ENCODE data around the gene LMNTD2. TPM values are rescaled to one million over a fixed set of nuclear protein-coding genes. Genes with fewer than 3 reads are reported as not detected.

The LMNTD2 gene
- total RNA-seq, 1 experiment from 2014 or later = 4.0 TPM

DNA sequence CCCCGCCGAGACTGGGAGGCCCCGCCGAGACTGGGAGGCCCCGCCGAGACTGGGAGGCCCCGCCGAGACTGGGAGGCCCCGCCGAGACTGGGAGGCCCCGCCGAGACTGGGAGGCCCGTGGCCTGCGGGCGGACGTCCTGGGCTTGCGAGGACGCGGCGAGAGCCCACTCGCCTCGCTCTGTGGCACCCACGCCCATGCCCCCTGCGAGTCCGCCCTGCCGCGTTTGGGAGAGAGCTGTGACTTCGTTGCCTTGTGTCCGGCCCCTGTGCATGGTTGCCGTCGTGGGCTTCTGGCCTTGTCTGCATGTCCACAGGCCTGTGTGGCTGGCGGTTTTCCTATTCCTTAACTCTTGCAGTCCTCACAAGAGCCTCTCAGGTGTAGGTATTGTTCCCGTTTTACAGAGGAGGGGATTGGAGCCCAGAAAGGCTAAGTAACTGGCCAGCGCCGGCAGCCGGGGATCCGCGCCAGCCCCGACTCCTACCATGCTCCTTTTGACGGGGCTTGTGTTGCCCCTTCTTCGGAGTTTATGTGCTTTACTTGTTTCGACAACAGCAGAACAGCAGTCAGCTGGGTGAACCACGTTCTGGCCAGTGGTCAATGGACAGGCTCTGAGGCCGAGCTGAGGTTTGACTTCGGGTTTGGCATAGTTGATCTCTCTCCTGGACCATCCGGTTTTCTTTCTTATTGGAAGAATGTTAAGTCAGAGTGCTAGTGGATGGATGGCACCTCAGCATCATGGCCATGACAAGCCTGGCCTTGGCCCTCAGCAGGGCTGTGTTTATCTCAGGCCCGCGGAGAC lies 16.5 kb upstream of the LMNTD2 start (continued):
- TF ChIP-seq ZNF219 (CRISPR knock-in tag; IDR thresholded peaks at IDR 0.05; ENCODE audit: borderline replicate concordance) (no peak), FOXJ3 (CRISPR knock-in tag; IDR thresholded peaks at IDR 0.05; ENCODE audit: borderline replicate concordance) (no peak), FOXP1 (CRISPR knock-in tag; IDR thresholded peaks at IDR 0.05; ENCODE audit: borderline replicate concordance) (no peak), ELF4 (CRISPR knock-in tag; IDR thresholded peaks at IDR 0.05; ENCODE audit: low read depth) (no peak)
- TF ChIP-seq, protein P1, sequence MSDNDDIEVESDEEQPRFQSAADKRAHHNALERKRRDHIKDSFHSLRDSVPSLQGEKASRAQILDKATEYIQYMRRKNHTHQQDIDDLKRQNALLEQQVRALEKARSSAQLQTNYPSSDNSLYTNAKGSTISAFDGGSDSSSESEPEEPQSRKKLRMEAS (CRISPR knock-in tag; IDR thresholded peaks at IDR 0.05) = no peak

DNA sequence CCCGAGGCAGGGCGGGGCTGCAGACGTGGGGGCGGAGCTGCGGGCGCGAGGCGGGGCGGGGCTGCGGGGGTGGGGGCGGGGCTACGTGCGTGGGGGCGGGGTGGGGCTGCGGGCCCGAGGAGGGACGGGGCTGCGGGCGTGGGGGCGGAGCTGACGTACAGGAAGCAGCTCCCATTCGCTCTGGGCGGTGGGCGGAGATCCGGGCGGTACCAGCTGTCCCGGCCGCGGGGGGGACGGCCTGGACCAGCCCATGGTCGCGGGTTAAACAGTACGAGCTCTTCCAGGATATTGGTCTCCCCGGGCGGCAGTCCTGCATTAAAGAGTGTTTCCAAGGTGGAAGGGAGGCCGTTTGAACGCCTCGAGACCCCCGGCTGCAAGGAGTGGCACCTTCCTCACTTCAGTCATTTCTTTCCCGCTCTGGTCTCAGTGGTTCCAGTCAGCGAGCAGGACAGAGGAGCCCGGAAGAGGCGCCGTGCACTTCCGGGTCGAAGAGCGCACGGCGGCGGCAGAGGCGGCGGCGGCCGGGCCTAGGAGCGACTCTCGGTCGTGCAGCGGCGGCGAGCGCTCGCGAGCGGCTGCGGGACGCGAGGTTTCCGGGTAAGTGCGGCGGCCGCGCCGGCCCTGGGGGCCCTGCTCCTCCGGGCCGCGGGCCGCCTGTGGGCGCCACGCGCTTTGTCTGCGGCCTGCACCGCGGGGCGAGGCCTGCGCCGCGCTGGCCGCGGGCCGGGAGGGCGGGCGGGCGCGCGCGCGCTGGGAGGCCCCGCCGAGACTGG lies 15.6 kb upstream of the LMNTD2 start, which contains the start of gene PHRF1:
PHRF1 (plus strand) TSS at position 475 of the 773 bp plus-strand sequence. CDS start 5,043 bp downstream, outside the sequence.
- peaks cover 22% of the 10 kb centered on the region for H3K27me3 Mint-ChIP-seq (ENCODE audit: low read depth)
- peak within 1 kb of the TSS; percentile 100 for H3K27ac Mint-ChIP-seq
- ChIA-PET POLR2A (interaction anchor here (0.7 to 1.5 kb wide), 8 partner anchors 9 to 119 kb away, joined by 3 to 5 read pairs (median 3); partner anchors contain the start of gene DEAF1), CTCF (interaction anchor here (0.6 to 2.0 kb wide), 15 partner anchors 10 to 369 kb away, joined by 3 to 29 read pairs (median 3); partner anchors contain the start of genes BET1L, CEND1, IRF7 and PNPLA2)
- peak; percentile 85 for ATAC-seq
- peak within 1 kb of the TSS; percentile 94 for H3K4me3 Mint-ChIP-seq
- H3K36me3 Mint-ChIP-seq = 0 out of 2 replicates have a peak, but pooled peaks cover 5% of the 10 kb centered on the region
- H3K4me1 Mint-ChIP-seq = peaks cover 35% of the 10 kb centered on the region
- no peaks in the 10 kb centered on the region for H3K9me3 Mint-ChIP-seq
- DNase-seq (ENCODE audit: low spot score) = peak; percentile 95
- TF ChIP-seq, protein P2, sequence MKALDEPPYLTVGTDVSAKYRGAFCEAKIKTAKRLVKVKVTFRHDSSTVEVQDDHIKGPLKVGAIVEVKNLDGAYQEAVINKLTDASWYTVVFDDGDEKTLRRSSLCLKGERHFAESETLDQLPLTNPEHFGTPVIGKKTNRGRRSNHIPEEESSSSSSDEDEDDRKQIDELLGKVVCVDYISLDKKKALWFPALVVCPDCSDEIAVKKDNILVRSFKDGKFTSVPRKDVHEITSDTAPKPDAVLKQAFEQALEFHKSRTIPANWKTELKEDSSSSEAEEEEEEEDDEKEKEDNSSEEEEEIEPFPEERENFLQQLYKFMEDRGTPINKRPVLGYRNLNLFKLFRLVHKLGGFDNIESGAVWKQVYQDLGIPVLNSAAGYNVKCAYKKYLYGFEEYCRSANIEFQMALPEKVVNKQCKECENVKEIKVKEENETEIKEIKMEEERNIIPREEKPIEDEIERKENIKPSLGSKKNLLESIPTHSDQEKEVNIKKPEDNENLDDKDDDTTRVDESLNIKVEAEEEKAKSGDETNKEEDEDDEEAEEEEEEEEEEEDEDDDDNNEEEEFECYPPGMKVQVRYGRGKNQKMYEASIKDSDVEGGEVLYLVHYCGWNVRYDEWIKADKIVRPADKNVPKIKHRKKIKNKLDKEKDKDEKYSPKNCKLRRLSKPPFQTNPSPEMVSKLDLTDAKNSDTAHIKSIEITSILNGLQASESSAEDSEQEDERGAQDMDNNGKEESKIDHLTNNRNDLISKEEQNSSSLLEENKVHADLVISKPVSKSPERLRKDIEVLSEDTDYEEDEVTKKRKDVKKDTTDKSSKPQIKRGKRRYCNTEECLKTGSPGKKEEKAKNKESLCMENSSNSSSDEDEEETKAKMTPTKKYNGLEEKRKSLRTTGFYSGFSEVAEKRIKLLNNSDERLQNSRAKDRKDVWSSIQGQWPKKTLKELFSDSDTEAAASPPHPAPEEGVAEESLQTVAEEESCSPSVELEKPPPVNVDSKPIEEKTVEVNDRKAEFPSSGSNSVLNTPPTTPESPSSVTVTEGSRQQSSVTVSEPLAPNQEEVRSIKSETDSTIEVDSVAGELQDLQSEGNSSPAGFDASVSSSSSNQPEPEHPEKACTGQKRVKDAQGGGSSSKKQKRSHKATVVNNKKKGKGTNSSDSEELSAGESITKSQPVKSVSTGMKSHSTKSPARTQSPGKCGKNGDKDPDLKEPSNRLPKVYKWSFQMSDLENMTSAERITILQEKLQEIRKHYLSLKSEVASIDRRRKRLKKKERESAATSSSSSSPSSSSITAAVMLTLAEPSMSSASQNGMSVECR (CRISPR knock-in tag; IDR thresholded peaks at IDR 0.05; ENCODE audit: borderline replicate concordance) = 0 out of 2 replicates have a peak, but pooled peaks have one; percentile 44
- TF ChIP-seq ETV6 (CRISPR knock-in tag; IDR thresholded peaks at IDR 0.05) (peak; percentile 32; the same call in 1 of the 2 replicates), CREM (CRISPR knock-in tag; IDR thresholded peaks at IDR 0.05) (no peak), JUN (CRISPR knock-in tag; IDR thresholded peaks at IDR 0.05) (no peak), NR3C1 (CRISPR knock-in tag; conservative IDR thresholded peaks at IDR 0.05; ENCODE audit: low read depth) (0 out of 2 replicates have a peak, but pooled peaks have one; percentile 24), SMAD4 (CRISPR knock-in tag; IDR thresholded peaks at IDR 0.05) (no peak), NR1H2 (CRISPR knock-in tag; IDR thresholded peaks at IDR 0.05) (no peak), ZNF416 (CRISPR knock-in tag; IDR thresholded peaks at IDR 0.05) (0 out of 2 replicates have a peak, but pooled peaks have one; percentile 46), NR2C2 (CRISPR knock-in tag; IDR thresholded peaks at IDR 0.05) (peak; percentile 90), TEAD4 (CRISPR knock-in tag; IDR thresholded peaks at IDR 0.05) (no peak), ZNF219 (CRISPR knock-in tag; IDR thresholded peaks at IDR 0.05; ENCODE audit: borderline replicate concordance) (no peak), FOXK1 (CRISPR knock-in tag; IDR thresholded peaks at IDR 0.05) (peak; percentile 71; the same call in 1 of the 2 replicates)
- TF ChIP-seq, protein P3, sequence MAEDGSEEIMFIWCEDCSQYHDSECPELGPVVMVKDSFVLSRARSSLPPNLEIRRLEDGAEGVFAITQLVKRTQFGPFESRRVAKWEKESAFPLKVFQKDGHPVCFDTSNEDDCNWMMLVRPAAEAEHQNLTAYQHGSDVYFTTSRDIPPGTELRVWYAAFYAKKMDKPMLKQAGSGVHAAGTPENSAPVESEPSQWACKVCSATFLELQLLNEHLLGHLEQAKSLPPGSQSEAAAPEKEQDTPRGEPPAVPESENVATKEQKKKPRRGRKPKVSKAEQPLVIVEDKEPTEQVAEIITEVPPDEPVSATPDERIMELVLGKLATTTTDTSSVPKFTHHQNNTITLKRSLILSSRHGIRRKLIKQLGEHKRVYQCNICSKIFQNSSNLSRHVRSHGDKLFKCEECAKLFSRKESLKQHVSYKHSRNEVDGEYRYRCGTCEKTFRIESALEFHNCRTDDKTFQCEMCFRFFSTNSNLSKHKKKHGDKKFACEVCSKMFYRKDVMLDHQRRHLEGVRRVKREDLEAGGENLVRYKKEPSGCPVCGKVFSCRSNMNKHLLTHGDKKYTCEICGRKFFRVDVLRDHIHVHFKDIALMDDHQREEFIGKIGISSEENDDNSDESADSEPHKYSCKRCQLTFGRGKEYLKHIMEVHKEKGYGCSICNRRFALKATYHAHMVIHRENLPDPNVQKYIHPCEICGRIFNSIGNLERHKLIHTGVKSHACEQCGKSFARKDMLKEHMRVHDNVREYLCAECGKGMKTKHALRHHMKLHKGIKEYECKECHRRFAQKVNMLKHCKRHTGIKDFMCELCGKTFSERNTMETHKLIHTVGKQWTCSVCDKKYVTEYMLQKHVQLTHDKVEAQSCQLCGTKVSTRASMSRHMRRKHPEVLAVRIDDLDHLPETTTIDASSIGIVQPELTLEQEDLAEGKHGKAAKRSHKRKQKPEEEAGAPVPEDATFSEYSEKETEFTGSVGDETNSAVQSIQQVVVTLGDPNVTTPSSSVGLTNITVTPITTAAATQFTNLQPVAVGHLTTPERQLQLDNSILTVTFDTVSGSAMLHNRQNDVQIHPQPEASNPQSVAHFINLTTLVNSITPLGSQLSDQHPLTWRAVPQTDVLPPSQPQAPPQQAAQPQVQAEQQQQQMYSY (CRISPR knock-in tag; IDR thresholded peaks at IDR 0.05) = no peak
- TF ChIP-seq, protein P4, sequence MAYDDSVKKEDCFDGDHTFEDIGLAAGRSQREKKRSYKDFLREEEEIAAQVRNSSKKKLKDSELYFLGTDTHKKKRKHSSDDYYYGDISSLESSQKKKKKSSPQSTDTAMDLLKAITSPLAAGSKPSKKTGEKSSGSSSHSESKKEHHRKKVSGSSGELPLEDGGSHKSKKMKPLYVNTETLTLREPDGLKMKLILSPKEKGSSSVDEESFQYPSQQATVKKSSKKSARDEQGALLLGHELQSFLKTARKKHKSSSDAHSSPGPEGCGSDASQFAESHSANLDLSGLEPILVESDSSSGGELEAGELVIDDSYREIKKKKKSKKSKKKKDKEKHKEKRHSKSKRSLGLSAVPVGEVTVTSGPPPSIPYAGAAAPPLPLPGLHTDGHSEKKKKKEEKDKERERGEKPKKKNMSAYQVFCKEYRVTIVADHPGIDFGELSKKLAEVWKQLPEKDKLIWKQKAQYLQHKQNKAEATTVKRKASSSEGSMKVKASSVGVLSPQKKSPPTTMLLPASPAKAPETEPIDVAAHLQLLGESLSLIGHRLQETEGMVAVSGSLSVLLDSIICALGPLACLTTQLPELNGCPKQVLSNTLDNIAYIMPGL (CRISPR knock-in tag; IDR thresholded peaks at IDR 0.05) = no peak
- TF ChIP-seq, protein P5, sequence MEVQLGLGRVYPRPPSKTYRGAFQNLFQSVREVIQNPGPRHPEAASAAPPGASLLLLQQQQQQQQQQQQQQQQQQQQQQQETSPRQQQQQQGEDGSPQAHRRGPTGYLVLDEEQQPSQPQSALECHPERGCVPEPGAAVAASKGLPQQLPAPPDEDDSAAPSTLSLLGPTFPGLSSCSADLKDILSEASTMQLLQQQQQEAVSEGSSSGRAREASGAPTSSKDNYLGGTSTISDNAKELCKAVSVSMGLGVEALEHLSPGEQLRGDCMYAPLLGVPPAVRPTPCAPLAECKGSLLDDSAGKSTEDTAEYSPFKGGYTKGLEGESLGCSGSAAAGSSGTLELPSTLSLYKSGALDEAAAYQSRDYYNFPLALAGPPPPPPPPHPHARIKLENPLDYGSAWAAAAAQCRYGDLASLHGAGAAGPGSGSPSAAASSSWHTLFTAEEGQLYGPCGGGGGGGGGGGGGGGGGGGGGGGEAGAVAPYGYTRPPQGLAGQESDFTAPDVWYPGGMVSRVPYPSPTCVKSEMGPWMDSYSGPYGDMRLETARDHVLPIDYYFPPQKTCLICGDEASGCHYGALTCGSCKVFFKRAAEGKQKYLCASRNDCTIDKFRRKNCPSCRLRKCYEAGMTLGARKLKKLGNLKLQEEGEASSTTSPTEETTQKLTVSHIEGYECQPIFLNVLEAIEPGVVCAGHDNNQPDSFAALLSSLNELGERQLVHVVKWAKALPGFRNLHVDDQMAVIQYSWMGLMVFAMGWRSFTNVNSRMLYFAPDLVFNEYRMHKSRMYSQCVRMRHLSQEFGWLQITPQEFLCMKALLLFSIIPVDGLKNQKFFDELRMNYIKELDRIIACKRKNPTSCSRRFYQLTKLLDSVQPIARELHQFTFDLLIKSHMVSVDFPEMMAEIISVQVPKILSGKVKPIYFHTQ (CRISPR knock-in tag; IDR thresholded peaks at IDR 0.05) = no peak

Measured in WTC11 (cell line).